ENCODE data around the gene GOLGA8A.
"Not testable (repeated sequence)": the region's sequence is repeated elsewhere in the genome, so short reads cannot be mapped to it uniquely, and the experiment has no call there.

The GOLGA8A gene

GRCh38 chr15:34409511-34409910, 28.1 kb downstream of the GOLGA8A start:
- not testable (repeated sequence) for DNase-seq (ENCODE audit: low spot score)

GRCh38 chr15:34408973-34409372, 28.6 kb downstream of the GOLGA8A start:
- DNase-seq (ENCODE audit: low spot score), result not testable (repeated sequence)

- not testable (repeated sequence) for DNase-seq (ENCODE audit: low spot score)
Observed at GRCh38 chr15:34403899-34404298, 33.7 kb downstream of the GOLGA8A start.

GRCh38 chr15:34403160-34403598, 34.4 kb downstream of the GOLGA8A start:
- not testable (repeated sequence) for DNase-seq (ENCODE audit: low spot score)

- not testable (repeated sequence) for DNase-seq (ENCODE audit: low spot score)
Observed at GRCh38 chr15:34397637-34398259, 39.9 kb downstream of the GOLGA8A start.

GRCh38 chr15:34392981-34393380, 44.6 kb downstream of the GOLGA8A start:
- not testable (repeated sequence) for DNase-seq (ENCODE audit: low spot score)

- not testable (repeated sequence) for DNase-seq (ENCODE audit: low spot score)
Observed at GRCh38 chr15:34389594-34390086, 48.0 kb downstream of the GOLGA8A start.

All from NAMALWA (cell line).